Left ventricle myocardium inferior (tissue), 1 donor: ENCODE results near the gene DLGAP4. TPM values are rescaled to one million over a fixed set of nuclear protein-coding genes. Genes with fewer than 3 reads are reported as not detected.

Source experiments
- DNase-seq: peaks from one replicate; pipeline ENCODE4 v3.0.0-alpha.2; 2020
- H3K27ac ChIP-seq: fragments of 200-600 bp; replicated peaks from 2 replicates; pipeline ENCODE4 v1.8.0; 2021
- H3K27me3 ChIP-seq: fragments of 200-600 bp; 2 replicates; pipeline ENCODE4 v1.8.0; 2021; ENCODE audit warnings: low read depth
- H3K36me3 ChIP-seq: fragments of 200-600 bp; 2 replicates; pipeline ENCODE4 v1.8.0; 2021
- H3K4me1 ChIP-seq: fragments of 200-600 bp; 2 replicates; pipeline ENCODE4 v1.8.0; 2021
- H3K4me3 ChIP-seq: fragments of 200-600 bp; 2 replicates; pipeline ENCODE4 v1.8.0; 2021; ENCODE audit warnings: mild to moderate bottlenecking, moderate library complexity
- H3K9me3 ChIP-seq: fragments of 200-600 bp; replicated peaks from 2 replicates; pipeline ENCODE4 v1.8.0; 2021
- intact Hi-C: fragments of 100-400 bp; cut with micrococcal nuclease; formaldehyde crosslinking; loops from one replicate; pipeline ENCODE4 v1.11.0; 2022
- total RNA-seq: library from RNA; stranded (reverse); fragmentation: NEBNext Ultra II Directional; extraction: Animal tissue kit (Norgen Biotek cat#: 25700); gene quantifications from one replicate; pipeline ENCODE4 v1.2.1, GENCODE V29; 2021
- TF ChIP-seq, protein P1 (sequence below): fragments of 200-600 bp; IDR thresholded peaks from 2 replicates; pipeline ENCODE4 v1.8.0; 2021; ENCODE audit warnings: antibody characterized with exemption, mild to moderate bottlenecking, borderline replicate concordance
- donor health status: DM: no; HTN: yes; CAD: no; lungs with severe emphysema.

DLGAP4 gene
- total RNA-seq, 1 donor from 2014 or later: 51.7 TPM

DNA sequence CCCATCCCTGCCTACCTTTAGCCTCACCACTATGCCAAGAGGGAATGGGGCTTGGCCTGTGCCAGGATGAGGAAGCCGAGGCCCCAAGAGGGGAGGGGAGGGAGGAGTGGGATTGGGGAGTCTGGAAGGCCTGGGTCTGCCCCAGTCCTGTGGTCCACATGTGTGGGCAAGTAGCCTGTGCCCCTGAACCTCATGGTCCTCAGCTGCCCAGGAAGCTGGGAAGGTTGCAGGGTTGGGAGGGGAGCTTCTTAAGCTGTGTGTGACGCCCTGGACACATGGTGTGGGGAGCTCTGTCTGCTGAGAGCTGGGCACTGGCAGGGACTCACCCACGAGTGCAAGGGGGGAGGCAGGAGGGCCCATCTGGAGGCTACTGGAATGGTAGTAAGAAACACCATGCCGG, 31.7 kb downstream of the DLGAP4 start:
- Histone ChIP-seq H3K4me1 (no peaks in the 10 kb centered on the region), H3K27me3 (peaks cover 100% of the 10 kb centered on the region), H3K27ac (no peak overlapping the region), H3K4me3 (no peak overlapping the region), H3K36me3 (no peaks in the 10 kb centered on the region), H3K9me3 (no peaks in the 10 kb centered on the region)
- intact Hi-C loops: no loop called here
- TF ChIP-seq, protein P1, sequence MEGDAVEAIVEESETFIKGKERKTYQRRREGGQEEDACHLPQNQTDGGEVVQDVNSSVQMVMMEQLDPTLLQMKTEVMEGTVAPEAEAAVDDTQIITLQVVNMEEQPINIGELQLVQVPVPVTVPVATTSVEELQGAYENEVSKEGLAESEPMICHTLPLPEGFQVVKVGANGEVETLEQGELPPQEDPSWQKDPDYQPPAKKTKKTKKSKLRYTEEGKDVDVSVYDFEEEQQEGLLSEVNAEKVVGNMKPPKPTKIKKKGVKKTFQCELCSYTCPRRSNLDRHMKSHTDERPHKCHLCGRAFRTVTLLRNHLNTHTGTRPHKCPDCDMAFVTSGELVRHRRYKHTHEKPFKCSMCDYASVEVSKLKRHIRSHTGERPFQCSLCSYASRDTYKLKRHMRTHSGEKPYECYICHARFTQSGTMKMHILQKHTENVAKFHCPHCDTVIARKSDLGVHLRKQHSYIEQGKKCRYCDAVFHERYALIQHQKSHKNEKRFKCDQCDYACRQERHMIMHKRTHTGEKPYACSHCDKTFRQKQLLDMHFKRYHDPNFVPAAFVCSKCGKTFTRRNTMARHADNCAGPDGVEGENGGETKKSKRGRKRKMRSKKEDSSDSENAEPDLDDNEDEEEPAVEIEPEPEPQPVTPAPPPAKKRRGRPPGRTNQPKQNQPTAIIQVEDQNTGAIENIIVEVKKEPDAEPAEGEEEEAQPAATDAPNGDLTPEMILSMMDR: no peak
- no peak for DNase-seq

DNA sequence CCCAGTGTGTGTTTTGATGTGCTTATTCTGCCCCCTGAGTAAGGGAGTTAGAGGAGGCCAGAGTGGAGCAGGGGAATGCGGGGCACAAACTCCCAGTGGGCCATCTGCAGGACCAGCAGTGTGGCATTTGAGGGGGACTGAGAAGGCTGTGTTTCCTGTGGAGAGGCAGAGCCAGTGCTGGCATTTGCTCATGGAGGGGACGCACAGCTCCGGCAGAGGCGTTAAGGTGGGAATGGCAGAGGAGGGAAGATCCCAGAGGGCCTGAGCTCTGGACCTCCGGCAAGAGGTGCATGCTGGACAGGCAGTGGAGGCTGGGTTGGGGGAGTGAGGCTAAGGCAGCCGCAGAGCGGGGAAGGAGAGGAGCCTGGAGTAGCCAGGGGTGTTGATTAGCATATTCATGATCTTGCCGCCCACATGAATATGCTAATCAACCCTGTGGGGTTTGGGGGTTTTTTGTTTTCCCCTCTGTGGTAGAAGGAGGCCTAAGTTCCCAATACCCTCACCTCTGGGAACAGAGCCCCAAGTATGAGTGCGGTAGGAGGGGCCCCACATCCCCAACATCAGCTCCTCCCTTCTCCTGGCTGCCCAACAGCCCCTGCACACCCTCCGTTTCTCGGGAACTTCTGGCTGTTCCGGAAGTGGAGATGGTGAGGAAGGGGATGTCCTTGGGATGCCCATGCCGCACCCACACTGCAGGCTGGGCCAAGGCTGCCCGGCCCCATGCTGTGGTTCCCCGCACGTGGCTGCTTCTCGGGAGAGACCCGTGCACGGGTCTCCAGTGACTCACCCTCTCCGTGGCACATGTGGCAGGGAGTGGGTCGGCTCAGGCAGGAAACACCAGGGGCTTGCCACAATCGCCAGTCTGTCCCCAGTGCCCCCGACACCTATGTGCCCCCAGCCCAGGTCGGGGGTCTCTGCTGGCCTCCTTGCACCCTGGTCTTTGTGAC, 33.8 kb downstream of the DLGAP4 start:
- TF ChIP-seq, protein P1: no peak
- no peaks in the 10 kb centered on the region for H3K4me1 ChIP-seq
- H3K4me3 ChIP-seq: no peak overlapping the region
- H3K9me3 ChIP-seq: no peaks in the 10 kb centered on the region
- H3K27ac ChIP-seq: no peak overlapping the region
- no peaks in the 10 kb centered on the region for H3K36me3 ChIP-seq
- peaks cover 90% of the 10 kb centered on the region for H3K27me3 ChIP-seq
- intact Hi-C loops: no loop called here
- no peak for DNase-seq

DNA sequence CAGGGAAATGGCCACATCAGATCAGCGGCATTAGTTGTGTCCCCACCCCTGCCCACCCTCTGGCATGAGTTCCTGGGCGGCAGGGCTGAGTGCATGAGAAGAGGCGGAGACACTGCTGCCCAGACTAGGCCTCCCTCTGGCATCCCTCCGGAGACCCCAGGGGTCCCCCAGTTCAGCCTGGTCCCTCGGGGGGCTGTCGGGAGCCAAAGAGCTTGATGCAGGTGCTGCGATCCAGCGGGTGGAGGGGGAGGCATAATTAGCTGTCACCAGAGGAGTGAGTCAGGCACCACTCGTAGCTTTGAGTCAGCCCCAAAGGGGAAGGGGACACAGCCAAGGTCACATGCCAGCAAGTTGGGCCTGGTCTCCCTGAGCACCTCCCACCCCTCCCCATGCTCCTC, 34.5 kb downstream of the DLGAP4 start:
- no peaks in the 10 kb centered on the region for H3K36me3 ChIP-seq
- intact Hi-C loops: no loop called here
- peaks cover 84% of the 10 kb centered on the region for H3K27me3 ChIP-seq
- no peaks in the 10 kb centered on the region for H3K4me1 ChIP-seq
- H3K4me3 ChIP-seq: no peak overlapping the region
- no peak overlapping the region for H3K27ac ChIP-seq
- H3K9me3 ChIP-seq: no peaks in the 10 kb centered on the region
- TF ChIP-seq, protein P1: no peak
- no peak for DNase-seq

DNA sequence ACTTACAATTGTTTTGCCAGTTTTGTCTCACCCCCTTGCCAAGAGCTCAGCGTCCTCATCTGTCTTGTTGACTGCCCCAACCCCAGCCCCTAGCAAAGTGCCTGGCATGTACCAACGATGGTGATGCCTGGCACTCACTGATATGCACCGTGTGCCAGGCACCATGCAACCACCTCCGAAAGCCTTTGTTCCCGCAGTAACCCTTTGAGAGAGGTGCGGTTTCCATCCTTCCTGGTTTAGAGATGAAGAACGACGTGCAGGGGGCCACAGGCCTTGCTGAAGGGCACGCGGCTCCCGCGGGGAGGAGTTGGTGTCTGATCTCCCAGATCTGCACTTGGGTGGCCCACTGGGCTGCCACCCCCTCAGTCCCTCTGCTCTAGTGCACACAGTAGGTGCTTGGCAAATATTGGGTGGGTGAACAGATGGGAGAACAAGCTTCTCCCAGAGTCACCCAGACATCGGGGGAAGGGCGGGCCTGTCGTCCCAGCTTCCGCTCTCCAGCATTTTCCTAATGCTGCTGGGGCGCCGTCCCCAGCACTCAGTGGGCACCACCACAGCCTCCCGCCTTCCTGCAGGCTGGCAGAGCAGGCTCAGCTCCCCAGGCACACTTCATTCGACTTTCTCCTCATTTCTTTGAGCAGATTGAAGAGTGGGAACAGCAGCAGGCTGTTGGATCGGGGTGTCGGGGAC, 35.3 kb downstream of the DLGAP4 start:
- Histone ChIP-seq H3K4me1 (no peaks in the 10 kb centered on the region), H3K27me3 (peaks cover 75% of the 10 kb centered on the region), H3K36me3 (no peaks in the 10 kb centered on the region), H3K4me3 (no peak overlapping the region), H3K27ac (no peak overlapping the region), H3K9me3 (no peaks in the 10 kb centered on the region)
- intact Hi-C loops: no loop called here
- TF ChIP-seq, protein P1: no peak
- no peak for DNase-seq

DNA sequence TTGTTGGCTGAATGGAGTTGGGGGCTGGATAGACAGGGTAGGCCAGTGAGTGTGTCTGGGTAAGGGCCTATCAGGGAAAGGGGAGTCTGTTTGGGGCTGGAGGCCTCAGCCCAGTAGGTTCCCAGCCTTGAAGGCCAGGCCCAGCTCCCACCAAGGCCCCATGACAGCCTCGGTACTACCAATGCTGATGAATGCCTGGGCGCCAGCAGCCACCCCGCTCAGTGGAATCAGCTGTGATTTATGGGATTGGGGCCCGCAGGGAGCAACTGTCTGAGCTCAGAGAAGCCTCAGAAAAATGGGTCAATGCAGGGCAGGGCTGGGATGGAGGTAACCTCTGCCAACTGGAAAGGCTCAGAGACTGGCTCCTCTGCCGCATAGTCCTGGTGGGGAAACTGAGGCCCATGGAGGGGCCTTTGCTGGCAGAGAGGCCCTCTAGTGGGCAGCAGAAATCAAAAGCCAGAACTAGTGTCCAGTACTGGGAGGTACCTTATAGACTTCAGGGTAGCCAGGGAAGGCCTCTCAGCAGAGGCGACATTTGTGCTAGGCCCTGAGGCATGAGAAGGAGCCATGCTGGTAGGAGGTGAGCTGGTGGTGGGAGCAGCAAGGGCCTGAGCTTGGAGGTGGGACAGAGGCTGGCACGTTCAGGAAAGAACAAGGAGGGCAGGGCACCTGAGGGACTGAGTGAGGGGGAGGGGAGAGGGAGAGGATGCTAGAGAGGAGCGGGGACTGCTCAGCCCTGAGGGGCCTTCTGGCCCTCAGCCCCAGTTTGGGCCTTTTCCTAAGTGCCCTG, 36.4 kb downstream of the DLGAP4 start:
- TF ChIP-seq, protein P1: no peak
- no peak overlapping the region for H3K4me3 ChIP-seq
- no peaks in the 10 kb centered on the region for H3K4me1 ChIP-seq
- H3K27ac ChIP-seq: no peak overlapping the region
- H3K36me3 ChIP-seq: no peaks in the 10 kb centered on the region
- H3K27me3 ChIP-seq: peaks cover 64% of the 10 kb centered on the region
- intact Hi-C loops: no loop called here
- H3K9me3 ChIP-seq: no peaks in the 10 kb centered on the region
- no peak for DNase-seq
